ENCODE measurements around the gene ACACA.

- TF ChIP-seq ZNF146 (CRISPR knock-in tag; IDR thresholded peaks at IDR 0.05; ENCODE audit: unreplicated experiment) (no peak), SNAPC5 (CRISPR knock-in tag; IDR thresholded peaks at IDR 0.05) (no peak), ELK1 (CRISPR knock-in tag; IDR thresholded peaks at IDR 0.05) (no peak), POLR2AphosphoS5 (IDR thresholded peaks at IDR 0.05; ENCODE audit: control insufficient read depth, insufficient read depth, low read depth, low read length) (no peak)
These were observed 340.0 kb downstream of the ACACA start for GRCh38 chr17:37066322-37067255.

All from K562 (cell line).